H1 (cell line): ENCODE data around the gene USP35. TPM values are rescaled to one million over a fixed set of nuclear protein-coding genes. Genes with fewer than 3 reads are reported as not detected.

Source experiments
- POU5F1 ChIP-seq: IDR thresholded peaks from 2 replicates; pipeline ENCODE4 v1.6.1; 2011; ENCODE audit warnings: low read depth, mild to moderate bottlenecking, low read length, moderate library complexity
- polyA plus RNA-seq, 7 experiments: library from polyadenylated mRNA; depleted of rRNA in 3 of 7; stranded (reverse) in 5 of 7; unstranded in 2 of 7; fragments of >200 nt in 5 of 7; fragments of 200-250 nt in 2 of 7; gene quantifications; 1 replicate in 5 of 7; 2 replicates in 1 of 7; 4 replicates in 1 of 7; pipeline versions ENCODE4 v1.2.1 to v1.2.3, GENCODE V29; 2011 to 2013; ENCODE audit warnings: missing spikeins in 2 of 7, mixed read lengths in 2 of 7
- total RNA-seq: library from RNA; stranded (reverse); fragmentation: NEBNext Ultra II Directional; extraction: Animal tissue kit (Norgen Biotek cat#: 25700); gene quantifications from 2 replicates; pipeline ENCODE4 v1.2.1, GENCODE V29; 2021

Gene USP35
- total and polyA plus RNA-seq, 2 of the 8 experiments (the other 6 are each of a cell fraction or from before 2014, with no cell fraction given) = 4.6 to 6.8 TPM

DNA sequence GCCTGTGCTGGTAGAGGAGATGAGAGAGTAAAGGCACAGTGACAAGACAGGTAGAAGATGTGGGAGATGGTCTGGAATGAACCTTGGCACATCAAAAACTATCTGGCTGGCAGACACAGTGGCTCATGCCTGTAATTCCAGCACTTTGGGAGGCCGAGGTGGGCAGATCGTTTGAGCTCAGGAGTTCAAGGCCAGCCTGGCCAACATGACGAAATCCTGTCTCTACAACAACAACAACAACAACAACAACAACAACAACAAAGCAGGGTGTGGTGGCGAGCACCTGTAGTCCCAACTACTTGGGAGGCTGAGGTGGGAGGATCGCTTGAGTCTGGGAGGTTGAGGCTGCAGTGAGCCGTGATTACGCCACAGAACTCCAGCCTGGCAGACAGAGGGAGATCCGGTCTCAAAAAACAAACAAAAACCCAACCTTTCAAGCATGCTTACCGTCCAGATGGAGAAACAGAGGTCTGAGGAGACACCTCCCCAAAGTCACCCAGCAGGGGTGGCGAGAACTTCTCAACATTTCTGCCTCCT lies 12.0 kb upstream of the USP35 start (continued):
- TF ChIP-seq POU5F1 = no peak
